ENCODE results near the gene RAX2. TPM values are rescaled to one million over a fixed set of nuclear protein-coding genes. Genes with fewer than 3 reads are reported as not detected.
A peak's percentile ranks its signal among the peaks of the same experiment; 100 is the strongest.

Gene RAX2
- total and polyA plus RNA-seq, 2 of the 13 experiments (the other 11 are each of a cell fraction or from before 2014, with no cell fraction given), result not detected

DNA sequence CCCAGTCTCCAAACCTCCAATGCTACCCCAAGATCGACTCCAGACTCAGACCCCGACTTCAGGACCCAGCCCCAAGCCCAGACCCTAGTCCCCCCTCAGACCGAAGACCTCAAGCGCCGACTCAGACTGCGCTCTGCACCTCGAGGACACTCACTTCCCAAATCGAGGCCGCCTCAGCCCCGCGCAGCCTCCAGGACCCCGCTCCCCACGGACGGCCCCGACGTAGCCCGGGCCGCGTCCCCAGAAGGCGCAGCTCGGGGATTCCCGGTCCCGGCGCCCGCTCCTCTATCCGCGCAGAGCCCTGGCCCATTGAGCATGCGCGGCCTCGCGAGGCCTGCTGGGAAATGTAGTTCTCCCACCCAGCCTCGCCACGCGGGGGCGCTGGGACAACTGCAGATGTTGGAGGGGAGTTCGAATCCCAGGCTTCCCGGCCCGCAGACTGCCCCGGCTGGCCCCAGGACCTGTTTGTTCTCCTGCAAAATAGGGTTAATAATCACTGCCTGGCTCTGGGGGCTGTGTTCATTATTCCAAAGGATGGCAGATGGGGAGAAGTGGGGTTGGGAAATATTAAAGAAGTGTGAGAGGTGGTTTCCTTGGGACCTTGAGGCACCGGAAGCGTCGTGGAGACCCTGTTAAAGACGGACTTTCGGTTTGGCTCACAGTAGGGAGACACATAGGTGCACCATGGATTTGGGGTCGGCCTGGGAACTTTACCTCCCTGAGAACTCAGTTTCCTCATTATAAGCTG is 10.5 kb downstream of the RAX2 start, which contains the start of gene APBA3 (continued):
- TF ChIP-seq, protein P1, sequence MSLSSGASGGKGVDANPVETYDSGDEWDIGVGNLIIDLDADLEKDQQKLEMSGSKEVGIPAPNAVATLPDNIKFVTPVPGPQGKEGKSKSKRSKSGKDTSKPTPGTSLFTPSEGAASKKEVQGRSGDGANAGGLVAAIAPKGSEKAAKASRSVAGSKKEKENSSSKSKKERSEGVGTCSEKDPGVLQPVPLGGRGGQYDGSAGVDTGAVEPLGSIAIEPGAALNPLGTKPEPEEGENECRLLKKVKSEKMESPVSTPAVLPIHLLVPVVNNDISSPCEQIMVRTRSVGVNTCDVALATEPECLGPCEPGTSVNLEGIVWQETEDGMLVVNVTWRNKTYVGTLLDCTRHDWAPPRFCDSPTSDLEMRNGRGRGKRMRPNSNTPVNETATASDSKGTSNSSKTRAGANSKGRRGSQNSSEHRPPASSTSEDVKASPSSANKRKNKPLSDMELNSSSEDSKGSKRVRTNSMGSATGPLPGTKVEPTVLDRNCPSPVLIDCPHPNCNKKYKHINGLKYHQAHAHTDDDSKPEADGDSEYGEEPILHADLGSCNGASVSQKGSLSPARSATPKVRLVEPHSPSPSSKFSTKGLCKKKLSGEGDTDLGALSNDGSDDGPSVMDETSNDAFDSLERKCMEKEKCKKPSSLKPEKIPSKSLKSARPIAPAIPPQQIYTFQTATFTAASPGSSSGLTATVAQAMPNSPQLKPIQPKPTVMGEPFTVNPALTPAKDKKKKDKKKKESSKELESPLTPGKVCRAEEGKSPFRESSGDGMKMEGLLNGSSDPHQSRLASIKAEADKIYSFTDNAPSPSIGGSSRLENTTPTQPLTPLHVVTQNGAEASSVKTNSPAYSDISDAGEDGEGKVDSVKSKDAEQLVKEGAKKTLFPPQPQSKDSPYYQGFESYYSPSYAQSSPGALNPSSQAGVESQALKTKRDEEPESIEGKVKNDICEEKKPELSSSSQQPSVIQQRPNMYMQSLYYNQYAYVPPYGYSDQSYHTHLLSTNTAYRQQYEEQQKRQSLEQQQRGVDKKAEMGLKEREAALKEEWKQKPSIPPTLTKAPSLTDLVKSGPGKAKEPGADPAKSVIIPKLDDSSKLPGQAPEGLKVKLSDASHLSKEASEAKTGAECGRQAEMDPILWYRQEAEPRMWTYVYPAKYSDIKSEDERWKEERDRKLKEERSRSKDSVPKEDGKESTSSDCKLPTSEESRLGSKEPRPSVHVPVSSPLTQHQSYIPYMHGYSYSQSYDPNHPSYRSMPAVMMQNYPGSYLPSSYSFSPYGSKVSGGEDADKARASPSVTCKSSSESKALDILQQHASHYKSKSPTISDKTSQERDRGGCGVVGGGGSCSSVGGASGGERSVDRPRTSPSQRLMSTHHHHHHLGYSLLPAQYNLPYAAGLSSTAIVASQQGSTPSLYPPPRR (CRISPR knock-in tag; IDR thresholded peaks at IDR 0.05; ENCODE audit: borderline replicate concordance), result no peak; the same call in 1 of the 2 replicates
- TF ChIP-seq ATAD3A (CRISPR knock-in tag; IDR thresholded peaks at IDR 0.05) (no peak), CAMTA2 (CRISPR knock-in tag; IDR thresholded peaks at IDR 0.05; ENCODE audit: borderline replicate concordance) (no peak; the same call in 1 of the 2 replicates), NCOR1 (IDR thresholded peaks at IDR 0.05; ENCODE audit: borderline replicate concordance, low read length) (peak; percentile 10; the same call in 1 of the 2 replicates), MED13 (CRISPR knock-in tag; IDR thresholded peaks at IDR 0.05) (no peak), RARG (CRISPR knock-in tag; IDR thresholded peaks at IDR 0.05; ENCODE audit: low read depth) (no peak), LCORL (IDR thresholded peaks at IDR 0.05) (no peak), LCORL (CRISPR knock-in tag; IDR thresholded peaks at IDR 0.05) (peak; percentile 57), ZNF589 (CRISPR knock-in tag; conservative IDR thresholded peaks at IDR 0.05) (0 out of 2 replicates have a peak, but pooled peaks have one; percentile 35)
- TF ChIP-seq, protein P2, sequence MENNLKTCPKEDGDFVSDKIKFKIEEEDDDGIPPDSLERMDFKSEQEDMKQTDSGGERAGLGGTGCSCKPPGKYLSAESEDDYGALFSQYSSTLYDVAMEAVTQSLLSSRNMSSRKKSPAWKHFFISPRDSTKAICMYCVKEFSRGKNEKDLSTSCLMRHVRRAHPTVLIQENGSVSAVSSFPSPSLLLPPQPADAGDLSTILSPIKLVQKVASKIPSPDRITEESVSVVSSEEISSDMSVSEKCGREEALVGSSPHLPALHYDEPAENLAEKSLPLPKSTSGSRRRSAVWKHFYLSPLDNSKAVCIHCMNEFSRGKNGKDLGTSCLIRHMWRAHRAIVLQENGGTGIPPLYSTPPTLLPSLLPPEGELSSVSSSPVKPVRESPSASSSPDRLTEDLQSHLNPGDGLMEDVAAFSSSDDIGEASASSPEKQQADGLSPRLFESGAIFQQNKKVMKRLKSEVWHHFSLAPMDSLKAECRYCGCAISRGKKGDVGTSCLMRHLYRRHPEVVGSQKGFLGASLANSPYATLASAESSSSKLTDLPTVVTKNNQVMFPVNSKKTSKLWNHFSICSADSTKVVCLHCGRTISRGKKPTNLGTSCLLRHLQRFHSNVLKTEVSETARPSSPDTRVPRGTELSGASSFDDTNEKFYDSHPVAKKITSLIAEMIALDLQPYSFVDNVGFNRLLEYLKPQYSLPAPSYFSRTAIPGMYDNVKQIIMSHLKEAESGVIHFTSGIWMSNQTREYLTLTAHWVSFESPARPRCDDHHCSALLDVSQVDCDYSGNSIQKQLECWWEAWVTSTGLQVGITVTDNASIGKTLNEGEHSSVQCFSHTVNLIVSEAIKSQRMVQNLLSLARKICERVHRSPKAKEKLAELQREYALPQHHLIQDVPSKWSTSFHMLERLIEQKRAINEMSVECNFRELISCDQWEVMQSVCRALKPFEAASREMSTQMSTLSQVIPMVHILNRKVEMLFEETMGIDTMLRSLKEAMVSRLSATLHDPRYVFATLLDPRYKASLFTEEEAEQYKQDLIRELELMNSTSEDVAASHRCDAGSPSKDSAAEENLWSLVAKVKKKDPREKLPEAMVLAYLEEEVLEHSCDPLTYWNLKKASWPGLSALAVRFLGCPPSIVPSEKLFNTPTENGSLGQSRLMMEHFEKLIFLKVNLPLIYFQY (CRISPR knock-in tag; IDR thresholded peaks at IDR 0.05; ENCODE audit: borderline replicate concordance), result no peak; the same call in 1 of the 2 replicates
- TF ChIP-seq, protein P3, sequence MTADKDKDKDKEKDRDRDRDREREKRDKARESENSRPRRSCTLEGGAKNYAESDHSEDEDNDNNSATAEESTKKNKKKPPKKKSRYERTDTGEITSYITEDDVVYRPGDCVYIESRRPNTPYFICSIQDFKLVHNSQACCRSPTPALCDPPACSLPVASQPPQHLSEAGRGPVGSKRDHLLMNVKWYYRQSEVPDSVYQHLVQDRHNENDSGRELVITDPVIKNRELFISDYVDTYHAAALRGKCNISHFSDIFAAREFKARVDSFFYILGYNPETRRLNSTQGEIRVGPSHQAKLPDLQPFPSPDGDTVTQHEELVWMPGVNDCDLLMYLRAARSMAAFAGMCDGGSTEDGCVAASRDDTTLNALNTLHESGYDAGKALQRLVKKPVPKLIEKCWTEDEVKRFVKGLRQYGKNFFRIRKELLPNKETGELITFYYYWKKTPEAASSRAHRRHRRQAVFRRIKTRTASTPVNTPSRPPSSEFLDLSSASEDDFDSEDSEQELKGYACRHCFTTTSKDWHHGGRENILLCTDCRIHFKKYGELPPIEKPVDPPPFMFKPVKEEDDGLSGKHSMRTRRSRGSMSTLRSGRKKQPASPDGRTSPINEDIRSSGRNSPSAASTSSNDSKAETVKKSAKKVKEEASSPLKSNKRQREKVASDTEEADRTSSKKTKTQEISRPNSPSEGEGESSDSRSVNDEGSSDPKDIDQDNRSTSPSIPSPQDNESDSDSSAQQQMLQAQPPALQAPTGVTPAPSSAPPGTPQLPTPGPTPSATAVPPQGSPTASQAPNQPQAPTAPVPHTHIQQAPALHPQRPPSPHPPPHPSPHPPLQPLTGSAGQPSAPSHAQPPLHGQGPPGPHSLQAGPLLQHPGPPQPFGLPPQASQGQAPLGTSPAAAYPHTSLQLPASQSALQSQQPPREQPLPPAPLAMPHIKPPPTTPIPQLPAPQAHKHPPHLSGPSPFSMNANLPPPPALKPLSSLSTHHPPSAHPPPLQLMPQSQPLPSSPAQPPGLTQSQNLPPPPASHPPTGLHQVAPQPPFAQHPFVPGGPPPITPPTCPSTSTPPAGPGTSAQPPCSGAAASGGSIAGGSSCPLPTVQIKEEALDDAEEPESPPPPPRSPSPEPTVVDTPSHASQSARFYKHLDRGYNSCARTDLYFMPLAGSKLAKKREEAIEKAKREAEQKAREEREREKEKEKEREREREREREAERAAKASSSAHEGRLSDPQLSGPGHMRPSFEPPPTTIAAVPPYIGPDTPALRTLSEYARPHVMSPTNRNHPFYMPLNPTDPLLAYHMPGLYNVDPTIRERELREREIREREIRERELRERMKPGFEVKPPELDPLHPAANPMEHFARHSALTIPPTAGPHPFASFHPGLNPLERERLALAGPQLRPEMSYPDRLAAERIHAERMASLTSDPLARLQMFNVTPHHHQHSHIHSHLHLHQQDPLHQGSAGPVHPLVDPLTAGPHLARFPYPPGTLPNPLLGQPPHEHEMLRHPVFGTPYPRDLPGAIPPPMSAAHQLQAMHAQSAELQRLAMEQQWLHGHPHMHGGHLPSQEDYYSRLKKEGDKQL (CRISPR knock-in tag; IDR thresholded peaks at IDR 0.05; ENCODE audit: low read depth), result no peak
